ENCODE results near the gene SCAI.

GRCh38 chr9:125176636-125177035 lies 33.3 kb upstream of the SCAI start:
- TF ChIP-seq CTCF (IDR thresholded peaks at IDR 0.05) (no peak), POLR2A (IDR thresholded peaks at IDR 0.05) (no peak)

All from thyroid gland (tissue), 4 donors.